IMR-90 (cell line): ENCODE measurements around the gene SLC44A4. TPM values are rescaled to one million over a fixed set of nuclear protein-coding genes. Genes with fewer than 3 reads are reported as not detected.
A peak's percentile ranks its signal among the peaks of the same experiment; 100 is the strongest.

Source experiments
- ATAC-seq: fragments of 200-7000 bp; cut with Tn5 transposase; 2 replicates; pipeline ENCODE4 v1.9.1; 2020; ENCODE audit warnings: low read depth, mild to moderate bottlenecking, moderate library complexity
- BruUV-seq: library from RNA; stranded (reverse); fragments of 400-500 nt; replicated peaks from 2 replicates; lab custom pipeline; 2021; lab: Mats Ljungman, UMichigan
- CTCF ChIA-PET: fragments of 300-600 bp; formaldehyde crosslinking; extraction: SDS; loops from one replicate; lab custom pipeline; 2021; ENCODE audit warnings: antibody characterized with exemption; lab: Yijun Ruan, JAX
- POLR2A ChIA-PET: fragments of 300-600 bp; sonication (Branson Sonifier 250); formaldehyde crosslinking; loops from one replicate; lab custom pipeline; 2022; ENCODE audit warnings: antibody characterized with exemption; ENCODE audit not compliant: unreplicated experiment; lab: Charles Lee
- DNase-seq: peaks from one replicate; pipeline ENCODE4 v3.0.0; 2013
- H2AFZ ChIP-seq: replicated peaks from 2 replicates; pipeline ENCODE3; 2013; ENCODE audit warnings: low read length, mild to moderate bottlenecking; ENCODE audit not compliant: poor library complexity
- H2AK5ac ChIP-seq: 2 replicates; pipeline ENCODE4 v1.6.1; 2013; ENCODE audit warnings: low read depth, low read length, inconsistent platforms
- H2AK9ac ChIP-seq: replicated peaks from 2 replicates; pipeline ENCODE3; 2013; ENCODE audit warnings: mild to moderate bottlenecking, low read depth, low read length, moderate library complexity; ENCODE audit not compliant: poor library complexity
- H2BK120ac ChIP-seq: 2 replicates; pipeline ENCODE4 v1.6.1; 2013; ENCODE audit warnings: low read depth, low read length, inconsistent platforms
- H2BK15ac ChIP-seq: 3 replicates; pipeline ENCODE4 v1.6.1; 2013; ENCODE audit warnings: low read depth, low read length, inconsistent platforms
- H2BK20ac ChIP-seq: 2 replicates; pipeline ENCODE4 v1.6.1; 2013; ENCODE audit warnings: low read depth, mild to moderate bottlenecking, inconsistent platforms, low read length, moderate library complexity
- H2BK5ac ChIP-seq: 2 replicates; pipeline ENCODE4 v1.6.1; 2013; ENCODE audit warnings: mild to moderate bottlenecking, low read depth, low read length, inconsistent platforms; ENCODE audit not compliant: poor library complexity, severe bottlenecking
- H3K14ac ChIP-seq: replicated peaks from 2 replicates; pipeline ENCODE4 v1.6.1; 2013; ENCODE audit warnings: low read depth, low read length, inconsistent platforms
- H3K18ac ChIP-seq: 2 replicates; pipeline ENCODE4 v1.6.1; 2013; ENCODE audit warnings: low read depth, low read length, control low read depth
- H3K23ac ChIP-seq: 2 replicates; pipeline ENCODE4 v1.6.1; 2013; ENCODE audit warnings: low read depth, low read length, inconsistent platforms
- H3K27ac ChIP-seq: 2 replicates; pipeline ENCODE4 v1.5.1; 2013; ENCODE audit warnings: mild to moderate bottlenecking, control low read depth, low read length; ENCODE audit not compliant: insufficient read depth
- H3K27me3 ChIP-seq: 2 replicates; pipeline ENCODE4 v1.6.1; 2013; ENCODE audit warnings: low read length; ENCODE audit not compliant: control insufficient read depth, insufficient read depth
- H3K36me3 ChIP-seq: 2 replicates; pipeline ENCODE4 v1.6.1; 2013; ENCODE audit warnings: low read length, mixed read lengths; ENCODE audit not compliant: control insufficient read depth, insufficient read depth
- H3K4ac ChIP-seq: 2 replicates; pipeline ENCODE4 v1.6.1; 2013; ENCODE audit warnings: low read depth, low read length, inconsistent platforms
- H3K4me1 ChIP-seq: 2 replicates; pipeline ENCODE4 v1.6.1; 2013; ENCODE audit warnings: low read length, mixed read lengths; ENCODE audit not compliant: control insufficient read depth, insufficient read depth
- H3K4me2 ChIP-seq: 2 replicates; pipeline ENCODE4 v1.6.1; 2013; ENCODE audit warnings: low read depth, mild to moderate bottlenecking, control low read depth, low read length, moderate library complexity
- H3K4me3 ChIP-seq: 2 replicates; pipeline ENCODE4 v1.5.1; 2013; ENCODE audit warnings: low read depth, mild to moderate bottlenecking, control low read depth, low read length, moderate library complexity; ENCODE audit not compliant: insufficient read depth
- H3K56ac ChIP-seq: 2 replicates; pipeline ENCODE4 v1.6.1; 2013; ENCODE audit warnings: low read length, inconsistent platforms; ENCODE audit not compliant: insufficient read depth; ENCODE audit errors: extremely low read depth
- H3K79me1 ChIP-seq, 2 experiments: 2 replicates each; pipeline ENCODE4 v1.6.1; 2013; ENCODE audit warnings: low read length in 2 of 2, inconsistent platforms in 1 of 2, low read depth in 1 of 2
- H3K9ac ChIP-seq: 2 replicates; pipeline ENCODE4 v1.6.1; 2013; ENCODE audit warnings: low read depth, low read length, control low read depth
- H3K9me1 ChIP-seq: 2 replicates; pipeline ENCODE4 v1.6.1; 2013; ENCODE audit warnings: low read length, inconsistent platforms; ENCODE audit not compliant: insufficient read depth
- H3K9me3 ChIP-seq: 2 replicates; pipeline ENCODE4 v1.6.1; 2013; ENCODE audit warnings: low read length; ENCODE audit not compliant: control insufficient read depth, insufficient read depth
- H4K20me1 ChIP-seq: 2 replicates; pipeline ENCODE4 v1.6.1; 2013; ENCODE audit warnings: low read length, inconsistent platforms; ENCODE audit not compliant: insufficient read depth
- H4K5ac ChIP-seq: 2 replicates; pipeline ENCODE4 v1.6.1; 2013; ENCODE audit warnings: mild to moderate bottlenecking, low read depth, low read length, control low read depth
- H4K8ac ChIP-seq, 2 experiments: 2 replicates each; pipeline ENCODE4 v1.6.1; 2013; ENCODE audit warnings: low read depth in 2 of 2, low read length in 2 of 2, control low read depth in 1 of 2, inconsistent platforms in 1 of 2
- H4K91ac ChIP-seq: 2 replicates; pipeline ENCODE4 v1.6.1; 2013; ENCODE audit warnings: low read depth, low read length, inconsistent platforms; ENCODE audit not compliant: insufficient read depth
- CHD1 ChIP-seq: IDR thresholded peaks from 2 replicates; pipeline ENCODE4 v1.6.1; 2012; ENCODE audit warnings: low read depth, low read length, improper control_type of control experiment
- MAZ ChIP-seq: IDR thresholded peaks from 2 replicates; pipeline ENCODE4 v1.6.1; 2012; ENCODE audit warnings: low read depth, mild to moderate bottlenecking, low read length, improper control_type of control experiment, moderate library complexity, borderline replicate concordance
- RCOR1 ChIP-seq: IDR thresholded peaks from 2 replicates; pipeline ENCODE4 v1.6.1; 2012; ENCODE audit warnings: mild to moderate bottlenecking, low read length, improper control_type of control experiment; ENCODE audit not compliant: insufficient replicate concordance
- WGBS, 2 experiments: methylation state at CpG; one replicate each; pipeline versions ENCODE4 v1.1.5 to v1.1.7; 2013; ENCODE audit warnings: missing lambda C conversion rate in 2 of 2; ENCODE audit not compliant: insufficient read length in 1 of 2; ENCODE audit errors: extremely low coverage in 2 of 2; 5-methylcytosine and 5-hydroxymethylcytosine counted together
- dilution Hi-C: fragments of 300-500 bp; cut with HindIII; formaldehyde crosslinking; loops from one replicate; pipeline ENCODE4 v1.14.3; 2018; ENCODE audit warnings: low sequenced_read_pairs; ENCODE audit not compliant: unreplicated experiment
- in situ Hi-C: fragments of 300-500 bp; cut with MboI; formaldehyde crosslinking; loops from 3 replicates; pipeline ENCODE4 v1.14.3; 2019; ENCODE audit warnings: low sequenced_read_pairs, inconsistent platforms, mixed read lengths
- intact Hi-C: fragments of 100-400 bp; cut with micrococcal nuclease; formaldehyde crosslinking; loops from 2 replicates; pipeline ENCODE4 v1.10.0; 2022
- polyA plus RNA-seq, 3 experiments: library from polyadenylated mRNA; depleted of rRNA; stranded (reverse); fragments of >200 nt; gene quantifications; 2 replicates each; pipeline ENCODE4 v1.2.3, GENCODE V29; 2012; ENCODE audit warnings: low replicate concordance in 1 of 3
- total RNA-seq: library from RNA; depleted of rRNA; stranded (reverse); fragments of >200 nt; gene quantifications from 2 replicates; pipeline ENCODE4 v1.2.3, GENCODE V29; 2012
- TF ChIP-seq, protein P1 (sequence below): fragments of 150-350 bp; IDR thresholded peaks from 2 replicates; pipeline ENCODE4 v1.6.1; 2017; ENCODE audit warnings: mild to moderate bottlenecking, antibody characterized with exemption, low read length, low read depth

Gene SLC44A4
- total and polyA plus RNA-seq, 2 of the 4 experiments (the other 2 are of a cell fraction), result 0.14 to 0.36 TPM

- Histone ChIP-seq H3K79me1 (no peaks in the 10 kb centered on the region), H3K18ac (no peak overlapping the region), H2BK20ac (no peak overlapping the region), H3K4ac (no peak overlapping the region), H3K23ac (no peak overlapping the region), H4K91ac (no peak overlapping the region), H2AK9ac (peak overlapping the region; percentile 9), H2AK5ac (no peak overlapping the region), H3K4me2 (no peak overlapping the region), H3K27ac (no peak overlapping the region), H2BK120ac (no peak overlapping the region), H3K4me1 (no peaks in the 10 kb centered on the region), H3K36me3 (peaks cover 66% of the 10 kb centered on the region), H3K9ac (no peak overlapping the region), H4K8ac (no peak overlapping the region), H3K14ac (no peak overlapping the region), H3K27me3 (no peaks in the 10 kb centered on the region), H3K9me3 (no peaks in the 10 kb centered on the region), H3K9me1 (0 out of 2 replicates have a peak, but pooled peaks cover 2% of the 10 kb centered on the region), H3K4me3 (no peak overlapping the region), H4K20me1 (0 out of 2 replicates have a peak, but pooled peaks cover 2% of the 10 kb centered on the region), H2BK5ac (no peak overlapping the region), H2BK15ac (no peak overlapping the region), H3K56ac (no peak overlapping the region), H4K5ac (no peak overlapping the region), H2AFZ (peak overlapping the region; percentile 5)
- no CpG with 5 or more reads among the region's 6 CpGs for WGBS, 2 experiments
- dilution Hi-C loops, result no loop called here
- DNase-seq, result peak; percentile 59
- ChIA-PET POLR2A (no interaction called here), CTCF (no interaction called here)
- in situ Hi-C loops, result no loop called here
- intact Hi-C loops, result no loop called here
- TF ChIP-seq, protein P1, sequence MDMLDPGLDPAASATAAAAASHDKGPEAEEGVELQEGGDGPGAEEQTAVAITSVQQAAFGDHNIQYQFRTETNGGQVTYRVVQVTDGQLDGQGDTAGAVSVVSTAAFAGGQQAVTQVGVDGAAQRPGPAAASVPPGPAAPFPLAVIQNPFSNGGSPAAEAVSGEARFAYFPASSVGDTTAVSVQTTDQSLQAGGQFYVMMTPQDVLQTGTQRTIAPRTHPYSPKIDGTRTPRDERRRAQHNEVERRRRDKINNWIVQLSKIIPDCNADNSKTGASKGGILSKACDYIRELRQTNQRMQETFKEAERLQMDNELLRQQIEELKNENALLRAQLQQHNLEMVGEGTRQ, result peak; percentile 26; the same call in 1 of the 2 replicates
- no peak for TF ChIP-seq CHD1
- no peak for TF ChIP-seq RCOR1
- no peak for TF ChIP-seq MAZ
- peak; percentile 82 for ATAC-seq
- no TSS peak for BruUV-seq
Measured at GRCh38 chr6:31882344-31882743, 3.5 kb upstream of the SLC44A4 start.
